ENCODE measurements around the gene HENMT1.
"Not testable (repeated sequence)": the region's sequence is repeated elsewhere in the genome, so short reads cannot be mapped to it uniquely, and the experiment has no call there.

Gene HENMT1

DNA sequence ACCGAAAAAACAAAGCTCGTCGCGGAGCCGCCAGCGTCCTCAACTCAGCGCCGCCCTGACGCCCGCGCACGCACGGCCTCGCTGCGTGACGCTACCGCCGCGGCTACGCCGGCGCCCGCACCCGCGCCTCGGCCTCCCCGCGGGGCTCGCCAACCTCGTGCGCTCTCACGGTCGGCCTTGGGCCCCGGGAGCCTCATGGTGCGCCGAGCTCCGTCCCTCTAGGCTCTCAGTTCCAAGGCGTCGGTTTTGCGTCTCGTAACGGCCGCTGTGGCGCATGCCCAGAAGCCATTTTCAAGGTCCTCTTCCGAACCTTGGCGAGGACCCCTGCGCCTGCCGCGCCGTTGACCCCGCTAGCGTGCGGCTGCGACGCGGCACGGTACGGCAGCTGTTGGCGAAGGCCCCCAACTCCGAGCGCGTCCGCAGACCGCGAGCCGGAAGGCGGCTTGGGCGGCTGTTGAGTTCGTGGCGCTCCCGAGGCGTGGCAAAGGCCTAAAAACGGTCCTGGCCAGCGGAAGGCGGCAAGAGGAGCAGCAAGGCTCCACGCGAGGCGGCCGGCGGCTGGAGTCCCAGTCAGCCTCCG is at the start of gene HENMT1:
TSS of gene HENMT1 (minus strand) at position 64 of the 580 bp plus-strand sequence. CDS start 1,209 bp downstream, outside the sequence.
- peak; percentile 81 for DNase-seq

DNA sequence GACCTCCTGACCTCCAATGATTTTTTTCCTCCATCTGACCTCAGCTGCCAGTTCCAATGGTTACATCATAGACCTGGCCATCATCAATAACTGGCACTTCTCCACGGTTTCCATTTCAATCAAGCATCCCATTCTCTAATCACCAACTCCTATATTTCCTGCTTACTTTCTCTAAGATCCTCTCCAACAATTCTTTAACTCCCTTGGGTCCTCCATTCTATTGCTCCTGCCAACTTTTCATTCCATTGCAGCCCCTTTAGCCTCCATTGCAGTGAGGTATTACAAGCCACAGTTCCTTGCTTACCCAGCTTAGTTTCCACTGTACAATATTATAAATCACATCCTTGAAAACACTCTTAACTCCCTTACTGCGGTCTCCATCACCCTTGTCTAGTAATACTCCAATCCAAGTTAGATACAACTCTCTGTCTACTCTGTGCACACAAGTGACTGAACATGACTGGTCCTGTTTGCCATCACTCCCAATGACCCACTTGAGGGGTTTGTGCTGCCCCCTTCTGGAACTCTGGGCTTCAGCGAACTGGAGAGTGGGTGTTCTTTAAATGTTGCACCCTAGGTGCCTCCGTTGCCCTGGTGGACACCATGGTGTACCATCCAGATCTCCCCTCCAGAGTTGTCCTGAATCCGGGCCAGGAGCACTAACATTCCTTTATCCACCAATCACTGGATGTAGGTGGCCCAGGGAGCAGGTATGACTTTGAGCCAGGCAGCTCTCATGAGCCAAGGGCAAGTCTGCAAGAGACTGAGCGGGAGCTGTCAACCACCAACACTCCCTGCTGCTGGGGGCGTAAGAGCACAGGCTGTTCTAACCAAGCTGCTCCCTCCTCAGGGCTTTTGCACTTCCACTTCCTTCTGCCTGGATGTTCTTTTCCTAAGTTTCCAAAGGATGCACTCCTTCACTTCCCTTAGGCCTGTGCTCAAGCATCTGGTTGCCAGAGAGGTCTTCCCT is 48.1 kb upstream of the HENMT1 start:
- DNase-seq, result peak; percentile 79

- no peak for DNase-seq
These were observed 45.8 kb upstream of the HENMT1 start for GRCh38 chr1:108706643-108707042.

DNA sequence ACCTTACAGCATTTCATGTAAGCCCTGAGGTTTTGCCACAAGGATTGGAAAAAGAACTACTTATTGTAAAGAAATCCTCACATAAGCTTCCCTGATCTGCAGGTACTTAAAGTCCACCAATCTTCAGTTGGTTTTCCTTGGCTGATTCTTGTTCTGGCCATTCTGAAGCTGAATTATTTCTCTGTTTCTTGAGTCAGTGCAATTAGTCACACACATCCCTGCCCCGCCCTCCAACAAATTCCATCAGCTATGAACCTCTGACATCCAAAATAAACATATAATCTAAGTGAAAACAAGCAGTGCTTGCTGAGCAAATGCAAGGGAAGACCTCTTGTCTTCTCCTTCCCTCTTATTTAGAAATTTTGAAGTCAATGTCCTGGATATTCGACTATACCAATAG is 43.6 kb upstream of the HENMT1 start:
- DNase-seq, result no peak

GRCh38 chr1:108703939-108704338 is 43.0 kb upstream of the HENMT1 start:
- DNase-seq, result no peak

GRCh38 chr1:108702109-108702508 is 41.2 kb upstream of the HENMT1 start:
- DNase-seq, result not testable (repeated sequence)

- DNase-seq, result no peak
These were observed 40.4 kb upstream of the HENMT1 start for GRCh38 chr1:108701176-108701849.

DNA sequence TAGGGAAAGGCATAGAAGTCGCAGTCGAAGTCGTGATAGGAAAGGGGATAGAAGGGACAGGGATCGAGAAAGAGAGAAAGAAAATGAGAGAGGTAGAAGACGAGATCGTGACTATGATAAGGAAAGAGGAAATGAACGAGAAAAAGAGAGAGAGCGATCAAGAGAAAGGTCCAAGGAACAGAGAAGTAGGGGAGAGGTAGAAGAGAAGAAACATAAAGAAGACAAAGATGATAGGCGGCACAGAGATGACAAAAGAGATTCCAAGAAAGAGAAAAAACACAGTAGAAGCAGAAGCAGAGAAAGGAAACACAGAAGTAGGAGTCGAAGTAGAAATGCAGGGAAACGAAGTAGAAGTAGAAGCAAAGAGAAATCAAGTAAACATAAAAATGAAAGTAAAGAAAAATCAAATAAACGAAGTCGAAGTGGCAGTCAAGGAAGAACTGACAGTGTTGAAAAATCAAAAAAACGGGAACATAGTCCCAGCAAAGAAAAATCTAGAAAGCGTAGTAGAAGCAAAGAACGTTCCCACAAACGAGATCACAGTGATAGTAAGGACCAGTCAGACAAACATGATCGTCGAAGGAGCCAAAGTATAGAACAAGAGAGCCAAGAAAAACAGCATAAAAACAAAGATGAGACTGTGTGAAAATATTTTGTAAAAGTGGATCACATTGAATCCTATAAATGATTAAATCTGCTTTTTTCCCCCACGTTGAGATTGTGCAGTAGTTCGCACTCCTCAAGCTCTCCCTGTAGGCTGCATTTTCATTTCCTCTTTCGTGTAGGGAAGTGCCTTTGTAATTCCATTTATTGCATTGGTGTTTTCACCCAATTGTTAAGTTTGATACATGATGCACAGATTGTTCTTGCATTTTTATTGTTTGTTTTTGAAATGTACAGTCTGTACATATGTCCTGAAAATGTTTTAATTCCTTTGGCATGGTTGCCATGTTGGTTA is 38.8 kb upstream of the HENMT1 start:
- DNase-seq, result no peak

DNA sequence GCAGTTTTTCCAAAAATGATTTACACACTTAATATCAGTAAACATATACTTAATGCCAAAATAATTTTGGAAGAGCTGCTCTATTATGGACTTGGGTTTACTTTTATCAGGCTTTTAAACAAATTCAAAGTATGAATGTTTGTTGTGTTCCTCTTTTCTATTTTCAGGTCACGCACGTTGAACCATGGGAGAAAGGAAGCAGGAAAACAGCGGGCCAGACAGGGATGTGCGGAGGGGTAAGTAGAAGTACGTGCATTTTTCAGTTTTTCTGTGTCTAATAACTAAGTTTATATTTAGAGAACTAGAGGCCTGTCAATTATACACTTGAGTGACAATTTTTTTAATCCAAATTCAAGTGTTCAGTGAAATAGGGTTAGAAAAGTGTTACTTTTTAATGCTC is 34.6 kb upstream of the HENMT1 start:
- no peak for DNase-seq

GRCh38 chr1:108692724-108693655 is 32.1 kb upstream of the HENMT1 start:
- peak; percentile 76 for DNase-seq

DNA sequence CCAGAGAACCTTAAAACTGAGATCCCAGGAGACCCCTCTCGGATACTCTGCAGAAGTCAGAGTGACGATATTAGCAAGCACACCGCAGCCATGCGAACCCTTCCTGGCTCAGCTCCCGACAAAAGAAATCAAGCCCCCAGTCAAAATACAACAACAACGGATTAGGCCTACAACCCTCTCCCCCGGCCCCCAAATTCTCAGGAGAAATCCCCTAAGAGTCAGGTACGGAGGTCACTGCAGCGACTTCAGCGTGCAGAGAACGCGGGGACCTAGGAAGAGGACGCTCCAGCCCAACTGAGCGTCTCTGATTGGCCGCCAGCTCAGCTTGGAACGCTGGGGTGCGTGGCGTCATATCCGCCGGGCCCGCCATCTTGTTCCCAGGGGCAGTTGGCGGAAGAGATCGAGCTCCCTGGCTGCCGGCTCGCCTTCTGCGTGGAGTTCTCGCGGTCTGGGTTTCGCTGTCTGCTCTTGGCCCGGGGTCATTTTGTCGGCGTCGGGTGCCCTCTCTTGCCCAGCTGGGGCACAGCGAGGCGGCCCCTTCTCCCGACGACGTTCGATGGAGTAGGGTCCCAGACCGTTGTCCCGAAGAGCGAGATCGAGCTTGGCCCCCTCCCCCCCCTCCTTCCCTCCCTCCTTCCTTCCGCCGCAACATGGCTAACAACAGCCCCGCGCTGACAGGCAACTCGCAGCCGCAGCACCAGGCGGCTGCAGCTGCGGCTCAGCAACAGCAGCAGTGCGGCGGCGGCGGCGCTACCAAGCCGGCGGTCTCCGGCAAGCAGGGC is 31.2 kb upstream of the HENMT1 start, which contains the start of gene PRPF38B:
TSS of gene PRPF38B (plus strand) at position 369 of the 782 bp plus-strand sequence. CDS start at position 651, 282 bp downstream.
- peak; percentile 94 for DNase-seq

DNA sequence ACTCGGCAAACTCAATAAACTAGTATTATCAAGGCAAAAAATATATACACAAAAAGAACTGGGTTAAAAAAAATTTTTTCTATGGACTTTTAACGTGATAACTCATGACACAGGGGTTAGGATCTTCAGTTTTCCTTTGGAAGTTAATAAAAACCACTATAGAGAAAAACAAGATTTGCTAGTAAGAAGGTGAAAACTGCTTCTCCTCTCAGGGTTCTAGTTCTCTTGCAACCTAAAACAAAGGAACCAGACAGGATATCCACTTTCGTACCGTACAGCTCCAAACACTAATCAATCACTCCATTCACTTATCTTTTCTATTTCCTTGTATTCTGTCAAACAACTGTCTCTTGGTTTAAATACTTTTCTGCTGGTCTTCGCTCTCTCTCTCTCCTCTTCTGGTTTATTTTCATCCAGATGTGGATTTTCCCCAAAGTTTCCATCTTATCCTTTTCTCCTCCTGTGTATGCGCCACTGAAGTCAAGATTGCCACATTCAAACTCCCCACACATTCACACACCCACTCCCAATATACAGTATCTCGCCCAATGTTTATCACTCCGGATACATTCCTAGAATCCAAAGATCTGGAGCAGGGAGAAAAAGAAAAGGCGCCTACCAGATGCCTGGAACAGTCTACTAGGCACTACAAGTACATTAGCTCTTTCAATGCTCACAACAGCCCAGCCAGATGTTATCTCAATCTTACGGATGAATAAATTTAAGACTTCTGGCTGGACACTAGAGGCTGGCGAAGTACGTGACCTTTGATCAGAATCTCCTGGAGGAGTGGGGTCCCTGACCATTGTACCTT is 30.4 kb upstream of the HENMT1 start:
- DNase-seq, result no peak

DNA sequence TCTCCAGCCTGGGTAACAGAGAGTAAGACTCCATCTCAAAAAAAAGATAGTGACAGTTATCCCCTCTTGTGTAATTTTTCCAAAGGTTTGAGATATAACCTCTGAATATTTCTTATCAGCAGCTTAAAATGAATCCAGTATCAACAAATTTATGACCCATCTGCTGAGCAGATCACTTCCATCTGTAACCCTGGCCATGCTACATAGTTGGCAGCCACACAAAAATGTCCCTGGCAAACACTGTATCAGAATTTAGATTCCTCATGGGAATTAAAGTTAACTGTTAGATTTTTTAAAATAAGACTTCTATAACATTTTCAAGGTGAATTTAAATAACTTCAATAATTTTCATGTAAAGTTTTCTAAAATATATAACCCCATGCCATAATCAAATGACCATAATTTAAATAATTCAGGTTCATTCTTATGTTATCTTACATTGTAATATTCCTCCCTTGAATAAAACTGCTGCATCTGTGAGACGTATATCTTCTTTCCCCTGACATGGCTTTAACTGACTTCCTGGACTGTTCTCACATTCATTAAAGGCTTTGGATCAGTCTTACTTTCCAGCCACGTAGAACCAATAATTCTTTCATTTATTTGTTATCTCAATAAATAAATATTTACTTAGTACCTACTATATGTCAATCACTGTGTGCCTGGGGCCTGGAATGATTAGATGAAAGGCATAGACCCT is 25.9 kb upstream of the HENMT1 start:
- DNase-seq, result no peak

- DNase-seq, result no peak
These were observed 24.6 kb upstream of the HENMT1 start for GRCh38 chr1:108685529-108685928.

DNA sequence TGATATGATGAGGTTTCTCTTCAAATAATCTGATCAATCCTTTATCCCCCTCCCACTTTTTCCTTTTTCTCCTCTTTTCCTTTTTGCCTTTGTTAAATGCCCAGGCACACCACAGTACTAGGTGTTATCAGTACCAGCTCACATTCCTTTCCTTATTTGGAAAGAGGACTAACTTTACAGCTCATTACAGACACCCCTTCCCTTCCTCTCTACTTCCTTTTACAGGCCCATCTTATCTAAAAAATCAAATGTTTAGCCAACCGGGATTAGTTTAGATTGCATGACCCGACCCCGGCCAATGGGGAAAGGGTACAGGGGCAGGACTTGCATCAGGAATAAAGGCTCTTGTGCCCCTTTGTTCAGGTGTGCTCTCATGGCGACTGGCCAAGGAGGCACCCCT is 20.8 kb upstream of the HENMT1 start:
- not testable (repeated sequence) for DNase-seq

- DNase-seq, result no peak
These were observed 18.8 kb upstream of the HENMT1 start for GRCh38 chr1:108679586-108680213.

DNA sequence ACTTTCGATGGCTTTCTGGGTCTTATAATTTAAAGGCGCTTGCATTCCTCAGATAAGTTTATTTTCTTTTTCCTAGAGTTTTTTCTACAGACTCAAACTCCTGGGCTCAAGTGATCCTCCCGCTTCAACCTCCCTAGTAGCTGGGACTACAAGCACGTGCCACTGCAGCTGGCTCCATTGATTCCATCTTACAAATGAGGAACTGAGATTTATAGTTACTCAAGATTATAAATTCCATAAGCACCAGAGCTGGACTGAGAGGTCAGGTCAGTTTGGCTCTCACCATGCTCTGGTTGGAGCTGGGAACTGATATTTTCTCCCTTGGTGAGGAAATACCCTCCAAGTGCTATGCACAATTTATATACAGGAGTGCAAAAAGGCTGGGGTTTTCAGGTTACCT is 17.8 kb upstream of the HENMT1 start:
- DNase-seq, result no peak

- no peak for DNase-seq
These were observed 10.2 kb upstream of the HENMT1 start for GRCh38 chr1:108671143-108671542.

Measured in CD4-positive, alpha-beta T cell treated with Interleukin-6 for 4 hours (primary cell).